Naive thymus-derived CD4-positive, alpha-beta T cell (primary cell): ENCODE measurements around the gene LIN9. TPM values are rescaled to one million over a fixed set of nuclear protein-coding genes. Genes with fewer than 3 reads are reported as not detected.

Experiments used
- polyA plus RNA-seq, 2 donors: library from polyadenylated mRNA; unstranded; fragments of 300-500 nt; fragmentation: Illumina TruSeq; gene quantifications; one replicate each; pipeline ENCODE4 v1.2.3, GENCODE V29; 2021
- total RNA-seq, 6 experiments: library from RNA in 5 of 6; stranded (reverse) in 5 of 6; gene quantifications; 1 replicate in 5 of 6; 2 replicates in 1 of 6; pipeline ENCODE4 v1.2.3 and lab custom pipeline; 2021 to 2026

Gene LIN9
- total and polyA plus RNA-seq, 7 experiments from 2014 or later: 2.0 to 8.0 (median 5.0) TPM

Other genes starting within 250 kb of the LIN9 start
- gene H3-3A, start 246.4 kb downstream of the LIN9 start, total RNA-seq: 100 to 1,000 TPM; 388 to 561 (median 412) TPM
- gene H3-3A, start 246.4 kb downstream of the LIN9 start, polyA plus RNA-seq: 100 to 1,000 TPM; 677 to 832 TPM
- gene ACBD3, start 122.4 kb downstream of the LIN9 start, total RNA-seq: 10 to 100 TPM; 19.6 to 29.9 (median 26.1) TPM
- gene ACBD3, start 122.4 kb downstream of the LIN9 start, polyA plus RNA-seq: 10 to 100 TPM; 15.4 to 21.3 TPM
- gene MIXL1, start 85.5 kb downstream of the LIN9 start, total RNA-seq: not detected
- not detected for gene MIXL1, start 85.5 kb downstream of the LIN9 start, polyA plus RNA-seq
- gene PARP1, start 98.9 kb upstream of the LIN9 start, total RNA-seq: 100 to 1,000 TPM in 2 of 5 experiments, 10 to 100 TPM in 3; 63.6 to 165 (median 89.3) TPM
- 10 to 100 TPM; 85.6 to 95.1 TPM for gene PARP1, start 98.9 kb upstream of the LIN9 start, polyA plus RNA-seq
- not detected for gene STUM, start 239.6 kb upstream of the LIN9 start, total RNA-seq
- gene STUM, start 239.6 kb upstream of the LIN9 start, polyA plus RNA-seq: not detected